Karpas-422 (cell line): ENCODE results near the gene SLC43A2. TPM values are rescaled to one million over a fixed set of nuclear protein-coding genes. Genes with fewer than 3 reads are reported as not detected.
"Not testable (repeated sequence)": the region's sequence is repeated elsewhere in the genome, so short reads cannot be mapped to it uniquely, and the experiment has no call there.

ENCODE experiments used
- DNase-seq: peaks from one replicate; pipeline ENCODE4 v3.0.0-alpha.2; 2015
- H2AFZ ChIP-seq: fragments of 200-600 bp; sonication (generic); 2 replicates; pipeline ENCODE4 v1.6.1; 2014; ENCODE audit warnings: antibody characterized with exemption, low read length, mixed read lengths
- H3K27ac ChIP-seq: fragments of 200-600 bp; sonication (generic); 2 replicates; pipeline ENCODE4 v1.5.1; 2014; ENCODE audit warnings: mild to moderate bottlenecking, low read length, moderate library complexity
- H3K27me3 ChIP-seq: fragments of 200-600 bp; sonication (generic); 2 replicates; pipeline ENCODE4 v1.6.1; 2014; ENCODE audit warnings: low read length, mixed read lengths
- H3K36me3 ChIP-seq: fragments of 200-600 bp; sonication (generic); 2 replicates; pipeline ENCODE4 v1.6.1; 2014; ENCODE audit warnings: low read length, mixed read lengths; ENCODE audit not compliant: insufficient read depth
- H3K4me1 ChIP-seq: fragments of 200-600 bp; sonication (generic); 2 replicates; pipeline ENCODE4 v1.6.1; 2014; ENCODE audit warnings: mild to moderate bottlenecking, low read length, mixed read lengths
- H3K4me2 ChIP-seq: fragments of 200-600 bp; sonication (generic); 2 replicates; pipeline ENCODE4 v1.6.1; 2014; ENCODE audit warnings: low read length, low read depth, mild to moderate bottlenecking; ENCODE audit not compliant: poor library complexity, severe bottlenecking
- H3K4me3 ChIP-seq: fragments of 200-600 bp; sonication (generic); 2 replicates; pipeline ENCODE4 v1.5.1; 2014; ENCODE audit warnings: mild to moderate bottlenecking, antibody characterized with exemption, low read length, mixed read lengths
- H3K79me2 ChIP-seq: fragments of 200-600 bp; sonication (generic); 2 replicates; pipeline ENCODE4 v1.6.1; 2014; ENCODE audit warnings: mild to moderate bottlenecking, low read length, mixed read lengths
- H3K9ac ChIP-seq: fragments of 200-600 bp; sonication (generic); 2 replicates; pipeline ENCODE4 v1.6.0; 2014; ENCODE audit warnings: low read length
- H3K9me2 ChIP-seq: fragments of 200-600 bp; sonication (generic), shearing (Covaris generic); replicated peaks from 2 replicates; pipeline ENCODE4 v1.6.0; 2014; ENCODE audit warnings: mild to moderate bottlenecking, low read length, moderate library complexity; ENCODE audit not compliant: insufficient read depth
- H3K9me3 ChIP-seq: fragments of 300-700, 200-600 bp; sonication (generic); 2 replicates; pipeline ENCODE4 v1.6.1; 2014; ENCODE audit warnings: low read length, mixed read lengths
- H4K20me1 ChIP-seq: fragments of 200-600 bp; sonication (generic); 2 replicates; pipeline ENCODE4 v1.6.1; 2014; ENCODE audit warnings: mild to moderate bottlenecking, antibody characterized with exemption, low read length, low read depth; ENCODE audit not compliant: insufficient read depth
- total RNA-seq: library from RNA; depleted of rRNA; stranded (reverse); fragments of >200 nt; shearing (Covaris generic); gene quantifications from 2 replicates; pipeline ENCODE4 v1.2.3, GENCODE V29; 2014; ENCODE audit warnings: low replicate concordance

The SLC43A2 gene
- total RNA-seq, 1 experiment from 2014 or later = 10.0 TPM

GRCh38 chr17:1563471-1563785 is 65.2 kb downstream of the SLC43A2 start:
- peaks cover 28% of the 10 kb centered on the region for H3K4me1 ChIP-seq
- H3K36me3 ChIP-seq, H3K27ac ChIP-seq, DNase-seq, H3K9me3 ChIP-seq, H2AFZ ChIP-seq, H3K9ac ChIP-seq, H3K27me3 ChIP-seq, H3K9me2 ChIP-seq: not testable (repeated sequence)
- peaks cover 39% of the 10 kb centered on the region for H3K79me2 ChIP-seq
- peaks cover 27% of the 10 kb centered on the region for H4K20me1 ChIP-seq
- H3K4me3 ChIP-seq = peak overlapping the region; percentile 51; the same call in 1 of the 2 replicates
- H3K4me2 ChIP-seq = peak overlapping the region; percentile 67

DNA sequence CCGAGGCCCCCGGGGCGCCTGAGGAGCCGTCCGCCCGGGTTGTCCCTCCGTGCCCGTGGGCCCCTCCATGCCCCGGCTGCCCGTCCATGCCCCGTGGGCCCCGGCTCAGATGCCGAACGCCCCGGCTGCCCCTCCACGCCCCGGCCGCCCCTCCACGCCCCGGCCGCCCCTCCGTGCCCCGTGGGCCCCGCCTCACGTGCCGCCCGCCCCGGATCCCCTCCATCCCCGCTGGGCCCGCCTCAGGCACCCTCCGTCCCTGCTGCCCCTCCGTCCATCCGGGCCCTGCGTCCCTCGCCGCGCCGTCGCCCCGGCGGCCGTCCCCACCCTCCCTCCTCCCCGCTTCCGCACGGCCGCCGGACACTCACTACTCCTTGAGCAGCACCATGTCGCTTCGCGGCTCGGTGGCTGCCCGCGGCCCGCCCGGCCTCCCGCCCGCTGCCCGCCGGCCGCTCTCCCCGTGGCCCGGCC is 66.4 kb downstream of the SLC43A2 start:
- Histone ChIP-seq H3K4me3 (peak overlapping the region; percentile 94), H3K9me2 (no peaks in the 10 kb centered on the region), H3K4me1 (peaks cover 32% of the 10 kb centered on the region), H3K27me3 (no peaks in the 10 kb centered on the region), H3K4me2 (peak overlapping the region; percentile 88), H3K9me3 (no peaks in the 10 kb centered on the region), H3K79me2 (peaks cover 50% of the 10 kb centered on the region), H3K36me3 (no peaks in the 10 kb centered on the region), H3K27ac (no peak overlapping the region; the same call in 1 of the 2 replicates), H4K20me1 (peaks cover 27% of the 10 kb centered on the region), H3K9ac (peak overlapping the region; percentile 95), H2AFZ (no peak overlapping the region)
- no peak for DNase-seq

DNA sequence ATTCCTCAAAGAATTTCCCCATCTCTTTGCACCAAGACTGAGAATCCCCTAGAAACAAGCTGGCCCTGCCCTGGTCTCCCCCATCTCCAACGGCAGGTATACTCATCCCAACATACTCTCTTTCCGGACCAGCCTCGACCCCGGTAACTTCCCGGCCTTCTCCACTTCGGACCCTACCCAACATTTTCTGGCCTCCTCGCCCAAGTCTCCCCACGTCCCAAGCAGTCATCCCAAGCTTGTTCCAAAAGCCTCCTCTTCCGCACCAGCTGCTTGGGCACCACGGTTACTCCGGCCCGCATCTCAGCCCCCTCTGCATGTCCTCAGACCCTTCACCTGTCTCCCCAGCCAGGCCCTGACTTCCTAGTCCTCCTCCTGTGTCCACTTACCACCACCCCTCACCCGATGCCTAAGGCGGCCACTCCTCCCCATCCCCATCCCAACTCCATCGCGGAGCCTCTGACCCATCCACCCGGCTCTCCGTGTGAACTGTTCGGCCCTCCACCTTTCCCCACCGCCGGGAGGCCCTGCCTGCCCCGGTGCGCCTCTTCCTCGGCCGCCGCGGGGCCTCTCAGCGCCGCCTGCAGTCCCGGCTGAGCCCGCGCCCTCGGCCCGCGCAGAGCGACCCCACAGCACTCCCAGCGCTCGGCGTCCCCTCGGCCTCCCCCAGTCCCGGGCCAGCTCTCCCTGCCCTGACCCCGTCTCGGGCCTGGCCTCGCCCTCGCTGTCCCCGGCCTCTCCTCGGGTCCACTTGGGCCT is 67.0 kb downstream of the SLC43A2 start:
- Histone ChIP-seq H3K9me3 (no peaks in the 10 kb centered on the region), H3K4me2 (peak overlapping the region; percentile 88), H2AFZ (no peak overlapping the region), H3K4me1 (peaks cover 33% of the 10 kb centered on the region), H3K27me3 (no peaks in the 10 kb centered on the region), H3K27ac (peak overlapping the region; percentile 38; the same call in 1 of the 2 replicates), H3K4me3 (peak overlapping the region; percentile 94), H3K36me3 (no peaks in the 10 kb centered on the region), H3K79me2 (peaks cover 54% of the 10 kb centered on the region), H4K20me1 (peaks cover 27% of the 10 kb centered on the region), H3K9me2 (no peaks in the 10 kb centered on the region), H3K9ac (peak overlapping the region; percentile 95)
- DNase-seq = peak; percentile 73

GRCh38 chr17:1560858-1561355 is 67.7 kb downstream of the SLC43A2 start:
- H3K9ac ChIP-seq = peak overlapping the region; percentile 95
- peaks cover 61% of the 10 kb centered on the region for H3K79me2 ChIP-seq

GRCh38 chr17:1560101-1560857 is 68.4 kb downstream of the SLC43A2 start:
- no peak overlapping the region for H3K27ac ChIP-seq
- H4K20me1 ChIP-seq = peaks cover 27% of the 10 kb centered on the region
- H3K4me1 ChIP-seq = peaks cover 42% of the 10 kb centered on the region
- no peaks in the 10 kb centered on the region for H3K9me3 ChIP-seq
- no peaks in the 10 kb centered on the region for H3K36me3 ChIP-seq
- peak overlapping the region; percentile 95 for H3K9ac ChIP-seq
- peak overlapping the region; percentile 88 for H3K4me2 ChIP-seq
- H2AFZ ChIP-seq = no peak overlapping the region
- H3K4me3 ChIP-seq = peak overlapping the region; percentile 94; the same call in 1 of the 2 replicates
- peaks cover 67% of the 10 kb centered on the region for H3K79me2 ChIP-seq
- no peaks in the 10 kb centered on the region for H3K9me2 ChIP-seq
- H3K27me3 ChIP-seq = no peaks in the 10 kb centered on the region
- no peak for DNase-seq

More at GRCh38 chr17:1560858-1561355, 67.7 kb downstream of the SLC43A2 start:
- Histone ChIP-seq H3K9me2 (no peaks in the 10 kb centered on the region), H4K20me1 (peaks cover 27% of the 10 kb centered on the region), H3K4me2 (peak overlapping the region; percentile 88), H3K9me3 (no peaks in the 10 kb centered on the region), H3K36me3 (no peaks in the 10 kb centered on the region), H3K27me3 (no peaks in the 10 kb centered on the region), H3K4me3 (peak overlapping the region; percentile 94), H2AFZ (no peak overlapping the region), H3K27ac (0 out of 2 replicates have a peak overlapping the region, but pooled peaks have one; percentile 38), H3K4me1 (peaks cover 35% of the 10 kb centered on the region)
- DNase-seq = no peak

DNA sequence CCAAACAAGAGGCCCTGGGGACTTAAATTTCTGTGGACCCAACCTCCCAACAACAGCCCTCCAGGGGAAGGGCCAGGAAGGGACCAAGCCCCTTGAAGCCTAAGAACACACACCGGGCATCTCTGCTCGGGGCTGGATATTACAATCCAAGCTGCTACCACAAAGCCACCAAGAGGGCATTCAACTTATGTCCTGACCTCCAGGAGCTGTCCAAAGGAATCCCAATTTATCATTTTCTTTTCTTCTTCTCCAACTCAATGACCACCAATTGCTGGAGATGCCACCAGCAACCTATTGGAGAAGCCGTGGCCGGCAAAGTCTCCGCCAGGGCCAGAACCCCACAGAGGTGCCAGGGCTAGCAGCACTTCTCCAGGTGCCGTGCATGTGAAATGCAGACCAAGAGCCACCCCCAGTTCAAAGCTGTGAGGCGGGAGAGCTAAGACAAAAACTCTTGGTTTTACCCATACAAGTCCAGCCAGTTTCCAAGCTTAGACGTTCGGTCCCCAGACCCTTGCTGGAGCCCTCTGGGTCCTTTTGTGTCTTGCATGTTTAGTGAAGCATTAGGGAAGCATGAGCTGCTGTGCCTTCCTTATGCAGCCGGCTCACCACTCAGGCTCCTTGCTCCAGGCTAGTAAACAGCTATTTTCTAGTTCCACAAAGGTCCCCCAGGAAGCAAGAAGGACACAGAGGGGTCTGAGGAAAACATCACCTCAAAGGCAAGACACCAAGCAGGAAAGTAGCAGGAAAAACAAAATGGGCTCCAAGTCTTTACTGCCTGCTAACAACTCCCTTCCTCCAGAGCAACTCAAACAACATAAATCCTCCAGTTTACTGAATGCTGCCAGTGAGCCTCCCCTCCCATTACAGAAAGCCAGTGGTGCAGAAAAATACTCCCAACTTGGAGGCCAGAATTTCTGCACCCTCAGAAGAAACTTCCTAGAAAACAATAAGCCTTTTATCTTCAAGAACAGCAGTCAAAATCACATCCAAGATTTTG is 69.3 kb downstream of the SLC43A2 start:
- Histone ChIP-seq H3K9me3 (no peaks in the 10 kb centered on the region), H3K9ac (no peak overlapping the region), H4K20me1 (peaks cover 27% of the 10 kb centered on the region), H3K4me1 (peaks cover 46% of the 10 kb centered on the region), H3K36me3 (no peaks in the 10 kb centered on the region), H3K4me3 (no peak overlapping the region), H3K27ac (no peak overlapping the region), H3K4me2 (no peak overlapping the region), H3K27me3 (no peaks in the 10 kb centered on the region), H3K79me2 (peaks cover 77% of the 10 kb centered on the region), H2AFZ (no peak overlapping the region), H3K9me2 (no peaks in the 10 kb centered on the region)
- DNase-seq = no peak

GRCh38 chr17:1558401-1558800 is 70.2 kb downstream of the SLC43A2 start:
- H3K4me3 ChIP-seq = no peak overlapping the region
- no peak overlapping the region for H3K4me2 ChIP-seq
- H3K9ac ChIP-seq = no peak overlapping the region
- H3K79me2 ChIP-seq = peaks cover 84% of the 10 kb centered on the region
- no peaks in the 10 kb centered on the region for H3K9me2 ChIP-seq
- no peaks in the 10 kb centered on the region for H3K9me3 ChIP-seq
- H3K4me1 ChIP-seq = peaks cover 46% of the 10 kb centered on the region
- no peak for DNase-seq
- no peak overlapping the region for H2AFZ ChIP-seq
- peaks cover 27% of the 10 kb centered on the region for H4K20me1 ChIP-seq
- peaks cover 7% of the 10 kb centered on the region; the same call in 1 of the 2 replicates for H3K36me3 ChIP-seq
- H3K27me3 ChIP-seq = no peaks in the 10 kb centered on the region
- no peak overlapping the region for H3K27ac ChIP-seq
